Gastroesophageal sphincter (tissue), 3 donors: Measurements from ENCODE around the gene DPYSL4.

ENCODE experiments used
- CTCF ChIP-seq, 4 experiments: fragments of 200-600 bp in 2 of 4; fragments of 450-650 bp in 2 of 4; sonication (generic) in 1 of 4; IDR thresholded peaks; one replicate each; pipeline ENCODE4 v1.5.1; 2017 to 2019; ENCODE audit warnings: antibody characterized with exemption in 4 of 4, mild to moderate bottlenecking in 2 of 4, moderate library complexity in 2 of 4
- EP300 ChIP-seq: sonication (generic); formaldehyde crosslinking; IDR thresholded peaks from one replicate; pipeline ENCODE4 v1.6.1; 2017; ENCODE audit warnings: antibody characterized with exemption, mild to moderate bottlenecking
- POLR2A ChIP-seq, 2 donors: fragments of 450-650 bp; IDR thresholded peaks; one replicate each; pipeline ENCODE4 v1.6.1; 2017; ENCODE audit warnings: antibody characterized with exemption in 2 of 2, mild to moderate bottlenecking in 2 of 2, moderate library complexity in 1 of 2
- POLR2AphosphoS5 ChIP-seq: sonication (generic); formaldehyde crosslinking; IDR thresholded peaks from one replicate; pipeline ENCODE4 v1.6.1; 2017; ENCODE audit warnings: antibody characterized with exemption

- TF ChIP-seq CTCF (IDR thresholded peaks at IDR 0.05) (no peak), POLR2A (IDR thresholded peaks at IDR 0.05) (no peak), POLR2AphosphoS5 (no peak), EP300 (no peak)
These were observed 41.9 kb downstream of the DPYSL4 start for GRCh38 chr10:132228616-132229015.
